PC-3 (cell line): ENCODE measurements around the gene CNIH2. TPM values are rescaled to one million over a fixed set of nuclear protein-coding genes. Genes with fewer than 3 reads are reported as not detected.

Source experiments
- ATAC-seq: fragments of 200-7000 bp; cut with Tn5 transposase; 2 replicates; pipeline ENCODE4 v1.9.1; 2020; ENCODE audit warnings: mild to moderate bottlenecking, moderate library complexity
- BruUV-seq: library from RNA; stranded (reverse); fragments of 400-500 nt; replicated peaks from 2 replicates; lab custom pipeline; 2021; lab: Mats Ljungman, UMichigan
- CTCF ChIA-PET: fragments of 300-600 bp; sonication (Branson Sonifier 250); formaldehyde crosslinking; loops from one replicate; lab custom pipeline; 2022; ENCODE audit warnings: antibody characterized with exemption; lab: Charles Lee
- POLR2A ChIA-PET: fragments of 300-600 bp; sonication (Branson Sonifier 250); formaldehyde crosslinking; loops from one replicate; lab custom pipeline; 2022; ENCODE audit warnings: antibody characterized with exemption; ENCODE audit not compliant: unreplicated experiment; lab: Charles Lee
- DNase-seq: peaks from one replicate; pipeline ENCODE4 v3.0.0-alpha.2; 2015
- H2AFZ ChIP-seq: fragments of 300-600 bp; sonication (generic); 2 replicates; pipeline ENCODE4 v1.6.0; 2016; ENCODE audit warnings: antibody characterized with exemption, low read length
- H3F3A ChIP-seq: fragments of 300-600 bp; sonication (generic); one replicate; pipeline ENCODE4 v1.6.0; 2017; ENCODE audit warnings: antibody characterized with exemption, low read length, control low read depth, mild to moderate bottlenecking; ENCODE audit not compliant: unreplicated experiment
- H3K27ac ChIP-seq: fragments of 300-600 bp; sonication (generic); 2 replicates; pipeline ENCODE4 v1.5.1; 2016; ENCODE audit warnings: mild to moderate bottlenecking, low read length
- H3K27me3 ChIP-seq: fragments of 300-600 bp; sonication (generic); 2 replicates; pipeline ENCODE4 v1.6.1; 2016; ENCODE audit warnings: low read length, mixed read lengths
- H3K36me3 ChIP-seq: fragments of 300-600 bp; sonication (generic); 2 replicates; pipeline ENCODE4 v1.6.1; 2016; ENCODE audit warnings: low read depth, mixed run types, low read length, mixed read lengths
- H3K4me1 ChIP-seq: fragments of 300-600 bp; sonication (generic); 2 replicates; pipeline ENCODE4 v1.5.1; 2016; ENCODE audit warnings: low read length; ENCODE audit not compliant: insufficient read depth
- H3K4me2 ChIP-seq: fragments of 300-600 bp; sonication (generic); 2 replicates; pipeline ENCODE4 v1.6.0; 2016; ENCODE audit warnings: low read length
- H3K4me3 ChIP-seq: fragments of 300-600 bp; sonication (generic); 2 replicates; pipeline ENCODE4 v1.5.1; 2016; ENCODE audit warnings: mild to moderate bottlenecking, low read length, mixed read lengths
- H3K79me2 ChIP-seq: fragments of 300-600 bp; sonication (generic); 2 replicates; pipeline ENCODE4 v1.6.1; 2017; ENCODE audit warnings: low read length, mixed read lengths
- H3K9ac ChIP-seq: fragments of 300-600 bp; sonication (generic); 2 replicates; pipeline ENCODE4 v1.6.0; 2016; ENCODE audit warnings: mild to moderate bottlenecking, low read length
- H3K9me2 ChIP-seq: fragments of 300-600 bp; sonication (generic); replicated peaks from 2 replicates; pipeline ENCODE4 v1.6.1; 2016; ENCODE audit warnings: mixed run types, low read length, mixed read lengths
- H3K9me3 ChIP-seq: fragments of 300-600 bp; sonication (generic); 2 replicates; pipeline ENCODE4 v1.6.1; 2016; ENCODE audit warnings: low read length, mixed read lengths
- H4K20me1 ChIP-seq: fragments of 300-600 bp; sonication (generic); 2 replicates; pipeline ENCODE4 v1.6.1; 2016; ENCODE audit warnings: low read length, mixed read lengths
- CTCF ChIP-seq: fragments of 300-600 bp; sonication (generic); conservative IDR thresholded peaks from 2 replicates; pipeline ENCODE4 v1.5.1; 2017; ENCODE audit warnings: antibody characterized with exemption, low read depth, mild to moderate bottlenecking, low read length
- EZH2 ChIP-seq: fragments of 300-600 bp; sonication (generic); IDR thresholded peaks from one replicate; pipeline ENCODE4 v1.6.1; 2017; ENCODE audit warnings: antibody characterized with exemption, mild to moderate bottlenecking, low read length; ENCODE audit not compliant: unreplicated experiment
- EZH2phosphoT487 ChIP-seq: fragments of 300-600 bp; sonication (generic); IDR thresholded peaks from 2 replicates; pipeline ENCODE4 v1.6.1; 2018; ENCODE audit warnings: mild to moderate bottlenecking, antibody characterized with exemption, low read length, borderline replicate concordance
- intact Hi-C: fragments of 100-400 bp; cut with micrococcal nuclease; formaldehyde crosslinking; loops from 2 replicates; pipeline ENCODE4 v1.9.0; 2023
- total RNA-seq: library from RNA; depleted of rRNA; stranded (reverse); fragments of >200 nt; gene quantifications from 2 replicates; pipeline ENCODE4 v1.2.3, GENCODE V29; 2014

The CNIH2 gene
- total RNA-seq, 1 experiment from 2014 or later = 2.2 TPM

GRCh38 chr11:66268952-66269905 lies 8.7 kb upstream of the CNIH2 start:
- Histone ChIP-seq H3K9me3 (no peaks in the 10 kb centered on the region), H3K4me3 (peak overlapping the region; percentile 90), H3K4me2 (peak overlapping the region; percentile 94), H3K27ac (peak overlapping the region; percentile 55), H3K9ac (peak overlapping the region; percentile 87), H3K79me2 (peaks cover 24% of the 10 kb centered on the region), H3K4me1 (peaks cover 10% of the 10 kb centered on the region), H3K9me2 (no peaks in the 10 kb centered on the region), H3F3A (no peaks in the 10 kb centered on the region), H3K36me3 (peaks cover 29% of the 10 kb centered on the region; the same call in 1 of the 2 replicates), H4K20me1 (0 out of 2 replicates have a peak, but pooled peaks cover 21% of the 10 kb centered on the region), H2AFZ (peak overlapping the region; percentile 54), H3K27me3 (no peaks in the 10 kb centered on the region)
- CTCF ChIA-PET = interaction anchor here (0.6 kb wide), 1 partner anchor 384 kb away, joined by 6 read pairs; no protein-coding TSS in a partner anchor
- intact Hi-C loops = no loop called here
- DNase-seq = peak; percentile 53
- TSS peak; percentile 45 for BruUV-seq
- POLR2A ChIA-PET = no interaction called here
- peak; percentile 1 for ATAC-seq
- TF ChIP-seq CTCF (peak; percentile 46), EZH2phosphoT487 (no peak), EZH2 (no peak)

- H3K27me3 ChIP-seq = no peaks in the 10 kb centered on the region
- H3K4me3 ChIP-seq = no peak overlapping the region
- ATAC-seq (no peak), DNase-seq (no peak)
- no TSS peak for BruUV-seq
- no peaks in the 10 kb centered on the region for H3K9me2 ChIP-seq
- H3K27ac ChIP-seq = no peak overlapping the region
- no peak overlapping the region for H3K4me2 ChIP-seq
- no peaks in the 10 kb centered on the region for H3K9me3 ChIP-seq
- TF ChIP-seq CTCF = no peak
- TF ChIP-seq EZH2phosphoT487 = no peak
- no peak for TF ChIP-seq EZH2
- H2AFZ ChIP-seq = no peak overlapping the region
- intact Hi-C loops = no loop called here
- peaks cover 24% of the 10 kb centered on the region for H3K79me2 ChIP-seq
- H3K4me1 ChIP-seq = peaks cover 10% of the 10 kb centered on the region
- 0 out of 2 replicates have a peak, but pooled peaks cover 21% of the 10 kb centered on the region for H4K20me1 ChIP-seq
- peaks cover 37% of the 10 kb centered on the region; the same call in 1 of the 2 replicates for H3K36me3 ChIP-seq
- ChIA-PET POLR2A (no interaction called here), CTCF (no interaction called here)
- H3K9ac ChIP-seq = no peak overlapping the region
- no peaks in the 10 kb centered on the region for H3F3A ChIP-seq
These were observed 6.2 kb upstream of the CNIH2 start for GRCh38 chr11:66271816-66272215.
